HepG2 (cell line): Measurements from ENCODE around the gene DOK1.

ENCODE experiments used
- BCL3 ChIP-seq: sonication (generic); formaldehyde crosslinking; IDR thresholded peaks from 2 replicates; pipeline ENCODE4 v1.5.1; 2020; ENCODE audit warnings: mild to moderate bottlenecking, missing genetic modification reagents, moderate library complexity
- EHMT2 ChIP-seq: fragments of 200-600 bp; sonication (generic); IDR thresholded peaks from 2 replicates; pipeline ENCODE4 v1.7.0; 2017; ENCODE audit warnings: antibody characterized with exemption, low read depth, low read length, borderline replicate concordance
- PHF21A ChIP-seq: sonication (generic); formaldehyde crosslinking; IDR thresholded peaks from 2 replicates; pipeline ENCODE4 v1.5.0; 2020; ENCODE audit warnings: mild to moderate bottlenecking, missing genetic modification reagents
- RFX1 ChIP-seq: fragments of 450-650 bp; IDR thresholded peaks from 2 replicates; pipeline ENCODE4 v1.6.1; 2017
- RFXAP ChIP-seq: sonication (generic); formaldehyde crosslinking; IDR thresholded peaks from 2 replicates; pipeline ENCODE4 v1.4.0; 2020; ENCODE audit warnings: missing genetic modification reagents, borderline replicate concordance
- TGIF2 ChIP-seq: IDR thresholded peaks from 2 replicates; pipeline ENCODE4 v1.6.1; 2016; ENCODE audit warnings: control low read depth, missing compliant biosample characterization
- ZNF713 ChIP-seq: sonication (generic); formaldehyde crosslinking; IDR thresholded peaks from 2 replicates; pipeline ENCODE4 v1.4.0; 2020; ENCODE audit warnings: mild to moderate bottlenecking, missing genetic modification reagents

GRCh38 chr2:74551530-74551929, 3.0 kb upstream of the DOK1 start:
- TF ChIP-seq TGIF2 (no peak), EHMT2 (no peak), BCL3 (CRISPR knock-in tag) (no peak), PHF21A (no peak), RFXAP (CRISPR knock-in tag) (no peak), ZNF713 (CRISPR knock-in tag) (no peak), RFX1 (no peak)
